HG03558 (cell line): ENCODE data around the gene CYLD.

Experiments
- ATAC-seq: cut with Tn5 transposase; IDR thresholded peaks from one replicate; pipeline ENCODE4 v1.9.1; 2021; ENCODE audit warnings: moderate number of reproducible peaks; ENCODE audit not compliant: unreplicated experiment; ENCODE audit errors: extremely low read depth

CYLD gene

GRCh38 chr16:50736448-50736847 lies 5.4 kb upstream of the CYLD start:
- no peak for ATAC-seq

DNA sequence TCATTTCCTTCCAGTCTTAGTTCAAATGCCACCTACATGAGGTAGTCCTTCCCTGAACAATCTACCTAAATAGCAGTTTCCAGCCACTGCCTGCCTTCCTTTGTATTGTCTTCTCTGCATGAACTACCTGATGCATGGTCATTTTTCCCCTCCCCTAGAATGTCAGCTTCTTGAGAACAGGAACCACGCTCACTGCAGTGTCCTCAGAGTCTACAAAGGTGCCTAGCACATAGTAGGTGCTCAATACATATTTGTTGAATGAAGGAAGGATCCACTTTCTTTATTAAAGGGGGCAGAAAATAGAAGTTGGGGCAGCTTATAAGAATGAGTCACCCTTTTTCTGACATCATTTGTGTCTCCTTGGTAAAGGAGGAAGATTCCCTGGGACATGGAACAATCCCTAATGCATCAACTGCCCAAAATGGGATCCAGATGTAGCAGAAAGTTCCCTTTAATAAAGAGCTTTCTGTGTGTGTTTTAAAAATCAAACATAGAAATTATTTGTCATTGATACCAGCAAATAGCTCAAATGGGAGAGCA lies 4.4 kb upstream of the CYLD start:
- no peak for ATAC-seq

DNA sequence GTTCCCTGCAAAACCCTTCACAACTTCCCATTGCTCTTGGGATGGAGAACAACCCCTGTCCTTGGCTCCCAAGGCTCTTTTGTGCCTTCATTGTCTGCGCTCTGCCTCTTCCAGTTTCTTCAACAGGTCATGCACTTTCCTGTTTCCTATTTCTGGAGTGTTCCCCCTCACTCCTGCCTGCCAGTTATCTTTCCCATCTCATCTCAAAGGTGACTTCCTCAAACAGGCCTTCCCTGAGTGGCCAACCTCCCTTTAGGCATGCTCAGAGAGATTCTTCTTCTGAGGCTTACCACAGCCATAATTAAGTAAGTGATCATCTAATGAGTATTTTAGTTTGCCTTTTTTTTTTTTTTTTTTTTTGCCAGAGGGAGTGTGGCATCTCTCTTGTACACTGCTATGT lies 2.9 kb upstream of the CYLD start:
- ATAC-seq = no peak

- no peak for ATAC-seq
Observed at GRCh38 chr16:50740736-50741135, 1.1 kb upstream of the CYLD start.

- no peak for ATAC-seq
Observed at GRCh38 chr16:50741225-50741780, 583 bp upstream of the CYLD start.

DNA sequence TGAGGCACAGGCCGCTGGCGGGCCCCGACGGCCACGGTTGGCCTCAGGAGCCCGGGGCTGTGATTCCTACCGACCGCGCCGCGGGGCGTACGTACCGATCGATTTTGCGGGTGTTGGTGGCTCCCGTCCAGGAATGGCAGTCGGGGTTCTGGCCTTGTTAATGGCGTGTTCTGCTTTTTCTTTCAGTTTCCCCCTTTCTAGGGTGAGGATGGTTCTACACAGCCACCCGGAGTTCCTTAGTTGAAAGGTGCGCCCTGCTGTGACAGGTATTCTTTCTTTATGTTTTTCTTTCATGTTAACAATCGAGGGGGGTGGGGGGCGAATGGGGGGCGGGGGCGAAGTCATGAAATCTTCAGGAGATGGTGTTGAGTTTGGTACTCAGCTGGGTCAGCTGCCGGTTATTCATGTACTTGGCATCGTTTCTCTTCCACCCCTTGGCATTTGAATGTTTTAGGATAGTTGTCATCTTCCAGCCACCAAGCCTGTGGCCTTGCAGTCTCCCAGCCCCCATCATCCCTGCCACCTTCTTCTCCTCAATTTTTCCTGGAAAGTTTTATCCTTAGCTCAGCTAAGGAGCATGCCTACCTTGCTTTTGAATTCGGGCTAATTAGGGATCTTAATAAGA lies 802 bp downstream of the CYLD start:
- no peak for ATAC-seq

GRCh38 chr16:50743581-50744225 lies 1.8 kb downstream of the CYLD start:
- no peak for ATAC-seq

DNA sequence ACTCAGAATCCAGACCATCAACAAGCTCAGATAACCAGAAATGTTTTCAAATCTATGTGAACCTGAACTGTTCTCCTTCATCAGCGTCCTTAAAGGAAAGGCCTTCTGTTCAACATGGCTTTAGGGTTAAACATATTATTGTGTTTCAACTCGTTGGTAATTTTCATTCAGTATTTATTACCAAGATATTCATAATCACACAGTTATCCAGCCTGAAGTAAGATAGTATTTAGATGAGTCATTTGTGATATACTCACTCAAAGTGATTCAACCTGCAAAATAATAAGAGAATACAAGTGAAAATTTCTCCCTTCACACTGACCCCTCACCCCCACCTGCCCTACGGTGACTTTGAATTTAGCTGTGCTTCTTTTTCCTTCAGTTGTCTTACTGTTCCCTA lies 3.0 kb downstream of the CYLD start:
- no peak for ATAC-seq

GRCh38 chr16:50745940-50746339 lies 4.1 kb downstream of the CYLD start:
- ATAC-seq = no peak

DNA sequence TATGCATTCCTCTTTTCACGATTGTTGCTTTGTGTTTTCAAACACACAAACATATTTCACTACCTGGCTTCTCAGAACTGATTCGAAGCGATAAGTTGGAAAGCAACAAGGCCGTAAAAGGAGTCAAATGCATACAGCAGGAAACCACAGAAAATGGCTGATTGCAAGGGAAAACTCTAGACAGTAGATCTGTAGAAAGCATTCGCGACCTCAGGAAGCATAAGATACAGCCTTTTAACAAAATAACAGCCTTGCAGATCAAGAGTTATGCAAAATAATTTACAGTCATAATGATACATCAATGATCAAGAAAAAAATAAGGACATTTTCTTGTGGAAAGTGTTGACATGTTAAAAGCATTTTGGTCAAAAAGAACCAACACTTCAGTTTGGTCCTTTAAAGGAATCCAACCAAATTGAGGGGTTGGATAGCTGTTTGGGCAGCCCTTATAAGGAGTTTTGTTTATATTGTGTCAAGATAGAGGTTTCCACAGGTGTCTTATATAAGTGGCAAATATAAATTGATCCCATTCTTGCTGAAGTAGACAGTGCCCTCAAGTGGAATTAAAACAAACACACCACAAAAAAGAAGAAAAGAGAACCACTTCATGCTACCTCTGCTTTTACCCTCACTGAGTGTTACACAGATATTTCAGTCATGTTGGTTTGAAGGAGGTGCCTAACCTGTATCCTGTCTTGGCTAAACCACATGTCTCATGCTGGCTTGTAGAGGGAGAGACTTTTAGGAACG lies 5.5 kb downstream of the CYLD start:
- no peak for ATAC-seq

DNA sequence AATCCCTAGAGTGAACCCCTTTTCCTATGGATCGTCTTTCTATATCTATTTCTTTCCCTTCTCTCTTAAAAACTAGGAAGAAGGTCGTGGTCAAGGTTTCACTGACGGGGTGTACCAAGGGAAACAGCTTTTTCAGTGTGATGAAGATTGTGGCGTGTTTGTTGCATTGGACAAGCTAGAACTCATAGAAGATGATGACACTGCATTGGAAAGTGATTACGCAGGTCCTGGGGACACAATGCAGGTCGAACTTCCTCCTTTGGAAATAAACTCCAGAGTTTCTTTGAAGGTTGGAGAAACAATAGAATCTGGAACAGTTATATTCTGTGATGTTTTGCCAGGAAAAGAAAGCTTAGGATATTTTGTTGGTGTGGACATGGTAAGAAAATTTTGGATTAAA lies 9.6 kb downstream of the CYLD start:
- ATAC-seq = no peak

- no peak for ATAC-seq
Observed at GRCh38 chr16:50752471-50753235, 10.8 kb downstream of the CYLD start.

DNA sequence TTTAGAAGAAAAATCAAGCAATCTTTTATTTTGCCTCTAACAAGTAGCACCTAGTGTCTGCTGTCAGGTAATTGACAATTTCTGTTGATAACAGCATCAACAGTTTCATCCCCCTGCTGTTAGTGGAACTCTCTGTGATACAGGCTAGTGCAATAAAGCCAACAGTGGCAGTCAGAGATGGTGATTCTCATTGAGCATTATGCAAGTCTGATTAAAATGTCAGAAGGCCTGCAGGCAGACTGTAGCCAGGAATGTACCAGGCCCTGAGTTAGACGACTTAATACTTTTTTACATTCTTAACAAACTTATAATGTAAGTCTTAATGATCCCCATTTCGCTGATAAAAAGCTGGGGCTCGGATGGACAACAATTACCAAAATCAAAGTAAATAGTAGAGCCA lies 14.6 kb downstream of the CYLD start:
- ATAC-seq = no peak

GRCh38 chr16:50761267-50761666 lies 19.4 kb downstream of the CYLD start:
- no peak for ATAC-seq

DNA sequence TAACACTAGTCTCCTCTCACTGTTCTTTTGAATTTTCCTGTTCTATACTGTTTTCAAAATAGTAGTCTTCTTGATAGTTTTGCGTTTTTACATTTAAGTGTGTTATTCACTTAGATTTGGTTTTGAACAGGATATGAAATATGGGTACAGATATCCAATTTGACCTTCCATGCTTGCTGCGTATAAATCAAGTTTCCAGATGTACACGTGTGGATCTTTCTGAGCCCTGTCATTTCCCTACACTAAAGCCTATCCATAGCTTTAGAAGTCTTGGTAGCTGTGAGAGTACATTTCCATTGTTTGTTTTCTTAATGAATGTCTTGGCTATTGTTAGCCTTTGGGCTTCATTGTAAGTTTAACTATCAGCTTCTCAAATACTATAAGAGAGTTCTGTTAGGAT lies 20.4 kb downstream of the CYLD start:
- ATAC-seq = no peak

DNA sequence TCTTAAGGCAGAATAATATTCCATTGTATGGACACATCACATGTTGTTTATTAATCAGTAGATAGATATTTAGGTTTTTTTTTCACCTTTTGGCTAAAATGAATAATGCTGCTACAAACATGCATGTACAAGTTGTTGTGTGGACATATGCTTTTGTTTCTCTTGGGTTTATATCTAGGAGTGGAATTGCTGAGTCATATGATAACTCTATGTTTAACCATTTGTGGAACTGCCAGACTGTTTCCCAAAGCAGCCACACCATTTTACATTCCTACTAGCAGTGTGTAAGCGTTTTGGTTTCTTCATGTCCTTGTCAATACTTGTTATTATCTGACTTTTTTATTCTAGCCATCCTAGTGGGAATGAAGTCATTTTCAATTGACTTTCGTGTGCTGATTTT lies 21.3 kb downstream of the CYLD start:
- no peak for ATAC-seq

GRCh38 chr16:50765260-50765659 lies 23.4 kb downstream of the CYLD start:
- ATAC-seq = no peak

GRCh38 chr16:50765861-50766260 lies 24.0 kb downstream of the CYLD start:
- no peak for ATAC-seq

DNA sequence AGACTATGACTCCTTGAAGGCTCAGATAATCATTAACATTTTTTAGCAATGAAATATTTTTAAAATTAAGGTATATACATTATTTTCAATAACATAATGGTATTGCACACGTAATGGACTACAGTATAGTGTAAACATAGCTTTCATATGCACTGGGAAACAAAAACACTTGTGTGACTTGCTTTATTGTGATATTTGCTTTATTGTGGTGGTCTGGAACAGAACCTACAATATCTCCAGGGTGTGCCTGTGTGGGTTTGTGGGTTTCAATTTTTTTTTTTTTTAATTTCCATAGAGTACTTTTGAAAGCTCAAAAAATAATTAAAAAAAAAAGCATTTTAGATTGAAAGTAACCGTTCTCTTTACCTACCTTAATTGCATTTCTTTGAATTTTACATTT lies 25.3 kb downstream of the CYLD start:
- no peak for ATAC-seq

GRCh38 chr16:50771366-50771765 lies 29.5 kb downstream of the CYLD start:
- ATAC-seq = no peak
